GM18526 (cell line): ENCODE results near the gene EIF4A3.

Experiments
- POLR2A ChIP-seq: IDR thresholded peaks from 3 replicates; pipeline ENCODE4 v1.6.1; 2011; ENCODE audit not compliant: insufficient read length; ENCODE audit errors: extremely low read depth

Gene EIF4A3

DNA sequence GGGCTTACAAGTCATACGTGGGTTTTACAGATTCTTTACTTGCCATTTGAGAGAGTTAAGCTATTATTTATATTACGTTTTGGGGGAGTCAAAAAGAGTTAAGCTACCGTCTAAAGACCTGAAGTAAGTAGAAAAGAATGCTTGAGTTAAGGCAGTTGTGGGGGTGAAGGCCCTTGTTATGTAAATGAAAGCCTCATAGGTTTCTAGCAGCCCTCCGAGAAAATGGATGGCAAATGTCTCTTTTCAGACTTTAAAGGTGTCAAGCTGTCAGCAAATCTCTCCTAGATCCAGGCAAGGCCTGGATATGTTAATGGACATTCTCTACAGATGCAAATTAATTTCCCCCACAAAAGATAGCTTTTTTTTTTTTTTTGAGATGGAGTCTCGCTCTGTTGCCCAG lies 7.2 kb upstream of the EIF4A3 start:
- no peak for TF ChIP-seq POLR2A

DNA sequence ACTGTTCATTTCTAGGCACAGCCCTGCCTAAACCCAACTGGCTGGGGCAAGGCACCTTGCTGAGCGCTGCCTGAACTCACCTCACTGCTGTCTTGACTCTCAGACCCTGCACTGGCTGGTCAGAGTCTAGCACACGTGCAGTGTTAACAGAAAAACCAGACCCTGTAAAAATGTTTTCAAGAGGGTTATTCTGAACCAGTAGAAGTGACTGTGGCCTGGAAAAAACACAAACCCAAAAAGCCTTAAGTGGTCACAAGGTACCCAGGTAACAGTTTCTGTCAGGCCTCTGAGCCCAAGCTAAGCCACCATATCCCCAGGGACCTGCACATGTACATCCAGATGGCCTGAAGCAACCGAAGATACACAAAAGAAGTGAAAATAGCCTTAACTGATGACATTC lies 6.1 kb upstream of the EIF4A3 start:
- TF ChIP-seq POLR2A, result no peak

DNA sequence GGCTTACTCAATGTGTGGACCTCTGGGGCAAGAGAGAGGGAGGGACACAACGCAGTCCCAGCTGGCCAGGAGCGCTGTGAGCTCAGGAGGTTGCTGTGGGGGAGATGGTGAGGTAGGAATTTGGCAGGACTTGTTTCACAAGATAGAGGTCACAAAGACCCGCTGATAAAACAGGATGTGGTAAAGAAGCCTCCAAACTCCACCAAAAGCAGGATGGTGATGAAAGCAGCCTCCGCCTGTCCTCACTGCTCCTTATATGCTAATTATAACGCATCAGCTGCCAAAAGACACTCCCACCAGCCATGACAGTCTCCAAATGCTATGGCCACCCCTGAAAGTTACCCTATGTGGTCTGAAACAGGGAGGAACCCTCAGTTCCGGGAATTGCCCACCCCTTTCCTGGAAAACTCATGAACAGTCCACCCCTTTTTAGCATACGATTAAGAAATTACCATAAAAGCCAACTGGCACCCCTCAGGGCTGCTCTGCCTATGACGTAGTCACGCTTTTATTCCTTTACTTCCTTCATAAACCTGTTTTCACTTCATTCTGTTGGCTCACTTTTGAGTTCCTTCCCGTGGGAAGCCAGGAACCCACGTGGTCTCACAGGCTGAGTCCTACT lies 5.3 kb upstream of the EIF4A3 start:
- no peak for TF ChIP-seq POLR2A

DNA sequence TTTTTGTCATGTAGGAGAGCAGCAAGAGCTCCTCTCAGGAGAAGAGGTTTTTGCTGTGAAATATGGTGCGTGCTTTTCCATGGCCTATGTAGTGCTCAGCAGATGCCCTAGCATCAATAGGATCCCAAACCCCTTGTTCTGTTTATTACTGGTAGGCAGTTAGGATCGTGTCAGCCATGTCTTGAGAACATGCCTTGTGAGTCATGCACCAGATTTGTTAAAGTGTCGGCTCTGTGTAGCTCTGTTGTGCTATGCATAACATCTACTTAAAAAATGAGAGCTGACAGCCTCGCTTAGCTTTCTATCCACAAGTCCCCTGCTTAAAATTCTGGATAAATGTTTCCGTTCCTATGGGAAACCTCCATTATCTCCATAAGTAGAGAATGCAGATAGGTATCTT lies 4.4 kb upstream of the EIF4A3 start:
- no peak for TF ChIP-seq POLR2A

DNA sequence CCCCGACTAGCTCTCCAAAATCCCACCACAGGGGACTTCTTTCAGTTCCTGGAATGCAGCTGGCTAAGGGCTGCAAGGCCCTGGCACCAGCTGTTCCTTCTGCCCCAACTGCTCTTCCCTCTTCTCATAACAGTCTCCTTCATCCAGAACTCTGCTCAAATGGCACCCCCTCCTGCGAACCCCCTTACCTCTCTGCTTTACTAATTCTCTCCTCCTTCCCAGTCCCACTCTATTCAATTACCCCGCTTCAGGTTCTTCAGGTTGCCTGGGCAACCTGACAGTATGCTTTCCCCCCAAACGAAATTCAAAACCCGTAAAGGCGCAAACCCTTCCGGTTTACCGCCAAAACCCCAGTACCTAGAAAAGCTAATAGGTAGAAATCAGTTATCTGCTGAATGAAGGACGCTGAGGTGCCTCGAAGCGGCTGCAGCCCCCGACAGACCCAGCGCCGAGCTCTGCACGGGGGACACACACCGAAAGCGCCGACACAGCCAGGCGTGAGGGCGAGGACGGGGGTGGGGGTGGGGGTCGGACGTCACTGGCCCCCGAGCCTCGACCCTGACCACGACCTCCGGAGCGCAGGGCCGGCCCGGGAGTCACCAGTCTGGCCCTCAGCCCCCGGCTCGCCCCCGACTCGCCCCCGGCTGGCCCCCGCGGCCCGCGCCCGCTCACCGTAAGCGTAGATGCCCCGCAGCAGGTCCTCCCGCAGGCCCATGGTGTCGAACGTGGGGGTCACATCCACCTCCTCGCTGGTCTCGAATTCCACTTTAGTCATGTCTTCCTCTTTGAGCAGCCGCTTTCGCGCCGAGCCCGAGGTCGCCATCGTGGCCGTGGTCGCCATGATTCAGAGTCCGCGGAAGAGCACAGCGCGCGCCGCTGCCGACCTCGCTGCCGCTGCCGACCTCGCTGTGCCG lies 550 bp downstream of the EIF4A3 start:
- TF ChIP-seq POLR2A, result no peak

DNA sequence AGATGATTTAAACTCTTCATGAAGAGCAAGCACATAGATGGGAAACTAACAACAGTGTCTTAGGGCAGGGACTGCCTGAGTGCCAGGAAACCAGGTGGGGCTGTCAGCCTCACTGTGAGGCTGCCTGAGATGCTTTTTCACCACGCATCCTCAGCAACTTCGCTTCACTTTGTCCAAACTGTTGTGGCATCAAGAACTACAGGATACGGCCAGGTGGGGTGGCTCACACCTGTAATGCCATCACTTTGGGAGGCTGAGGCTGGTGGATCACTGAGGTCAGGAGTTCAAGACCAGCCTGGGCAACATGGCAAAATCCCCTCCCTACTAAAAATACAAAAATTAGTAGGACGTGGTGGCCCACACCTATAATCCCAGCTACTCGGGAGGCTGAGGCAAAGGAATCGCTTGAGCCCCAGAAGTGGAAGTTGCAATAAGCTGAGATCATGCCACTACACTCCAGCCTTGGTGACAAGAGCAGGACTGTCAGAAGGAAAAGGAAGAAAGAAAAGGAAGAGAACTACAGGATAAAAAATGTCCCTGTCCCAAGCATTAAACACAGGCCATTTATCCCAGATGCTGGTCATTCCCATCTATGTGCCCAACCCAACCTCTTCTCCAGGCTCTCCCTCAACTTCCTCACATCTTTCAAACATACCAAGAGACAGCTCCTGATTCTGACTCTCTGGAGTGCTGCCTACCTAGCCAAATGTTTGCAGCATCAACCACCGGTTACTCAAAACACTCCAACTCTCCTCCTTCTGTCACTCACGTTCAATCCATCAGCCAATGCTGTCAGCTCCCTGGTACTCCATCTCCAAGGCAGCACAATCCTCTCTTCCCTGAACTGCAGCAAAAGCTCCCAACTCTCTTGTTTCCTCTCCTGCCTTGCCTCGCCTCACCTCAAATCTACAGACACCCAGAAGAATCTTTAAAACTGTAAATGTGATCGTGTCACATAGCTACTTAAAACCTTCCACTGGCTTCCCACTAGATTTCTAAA lies 1.6 kb downstream of the EIF4A3 start:
- TF ChIP-seq POLR2A, result no peak

DNA sequence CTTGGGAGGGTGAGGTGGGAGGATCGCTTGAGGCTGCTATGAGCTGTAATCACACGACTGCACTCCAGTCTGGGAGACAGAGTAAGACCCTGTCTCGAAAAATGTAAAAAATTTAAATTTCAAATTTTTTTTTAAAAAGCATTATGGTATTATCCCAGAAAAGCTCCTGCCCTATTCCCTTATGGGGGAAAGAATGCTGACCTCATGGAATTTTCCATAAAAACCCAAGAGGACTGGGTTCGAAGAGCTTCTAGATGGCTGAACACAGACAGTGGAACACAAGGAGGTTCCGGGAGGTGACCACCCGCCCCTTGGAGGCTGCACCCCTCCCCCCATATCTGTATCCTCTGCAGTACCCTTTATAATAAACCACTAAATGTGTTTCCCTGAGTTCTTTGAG lies 4.0 kb downstream of the EIF4A3 start:
- TF ChIP-seq POLR2A, result no peak

DNA sequence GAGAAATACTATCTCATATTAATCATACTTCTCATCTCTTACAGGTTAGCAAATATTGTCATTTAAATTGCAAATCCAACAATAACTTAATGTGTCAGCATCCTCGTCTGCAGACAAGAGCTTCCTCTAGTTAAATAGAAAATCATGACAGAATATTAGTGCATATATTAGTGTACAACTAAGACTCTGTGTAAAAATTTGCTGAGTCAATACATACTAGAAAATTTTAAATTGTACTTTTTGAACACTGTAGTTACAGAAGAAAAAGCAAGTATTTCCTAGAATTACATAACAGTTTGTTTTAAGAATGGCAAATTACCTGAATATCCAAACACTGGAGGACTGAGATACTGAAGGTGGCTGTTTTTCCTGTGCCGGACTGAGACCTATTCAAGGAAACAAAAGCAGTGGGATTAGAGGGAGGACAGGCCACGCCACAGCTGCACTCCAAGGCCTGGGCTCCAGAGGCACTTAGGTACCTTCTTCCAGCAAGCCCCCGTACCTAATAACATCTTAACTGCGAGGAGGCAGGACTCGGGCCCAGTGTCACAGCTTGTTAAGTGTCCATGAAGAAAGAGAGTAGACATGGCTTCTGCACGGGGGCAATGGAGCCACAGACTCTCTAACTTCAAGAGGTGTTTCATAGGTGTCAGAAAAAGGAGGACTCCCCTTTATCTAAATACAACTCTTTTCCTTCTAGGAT lies 5.3 kb downstream of the EIF4A3 start:
- TF ChIP-seq POLR2A, result no peak

DNA sequence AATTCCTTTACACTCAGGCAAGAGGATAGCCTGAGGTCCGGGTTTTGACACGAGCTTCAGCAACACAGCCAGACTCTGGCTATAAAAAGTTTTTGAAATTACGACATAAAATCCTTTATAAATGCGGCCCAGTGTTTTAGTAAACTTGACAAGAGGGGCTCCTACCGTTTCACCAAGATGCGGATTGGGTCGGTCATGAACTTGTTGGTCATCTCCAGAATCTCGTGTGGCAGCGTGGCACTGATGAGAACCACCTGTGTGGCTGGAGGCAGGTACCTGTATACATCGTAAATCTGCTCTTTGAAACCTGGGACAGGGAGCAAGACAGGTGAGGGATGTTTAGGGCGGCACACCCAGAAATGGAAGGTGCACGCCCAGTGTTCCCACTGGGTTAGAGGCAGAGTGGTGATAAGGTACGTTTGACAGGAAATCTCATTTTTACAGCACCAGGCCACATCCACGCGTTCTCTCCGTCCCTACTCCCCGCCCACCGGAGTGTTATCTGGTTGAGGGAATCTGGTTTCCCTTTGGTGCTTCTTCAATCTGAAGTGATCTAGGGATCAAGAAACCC lies 8.0 kb downstream of the EIF4A3 start:
- no peak for TF ChIP-seq POLR2A

DNA sequence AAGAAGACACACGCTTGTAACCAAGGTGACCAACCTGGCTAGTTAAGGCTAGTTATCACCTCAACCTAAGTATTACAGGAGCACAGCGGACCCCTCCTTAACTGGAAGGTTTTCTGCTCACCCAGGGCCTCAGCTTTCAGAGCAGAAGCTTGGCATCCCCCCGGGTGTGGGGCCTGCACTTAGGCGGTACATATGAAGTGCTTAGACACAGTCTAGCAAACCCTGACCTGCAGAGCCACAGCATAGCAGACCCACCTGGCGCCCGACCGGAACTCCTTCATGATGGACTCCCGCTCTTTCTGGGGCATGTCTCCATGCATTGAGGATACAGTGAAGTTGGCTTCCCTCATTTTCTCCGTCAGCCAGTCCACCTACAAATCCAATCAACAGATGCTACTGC lies 9.8 kb downstream of the EIF4A3 start:
- TF ChIP-seq POLR2A, result no peak

DNA sequence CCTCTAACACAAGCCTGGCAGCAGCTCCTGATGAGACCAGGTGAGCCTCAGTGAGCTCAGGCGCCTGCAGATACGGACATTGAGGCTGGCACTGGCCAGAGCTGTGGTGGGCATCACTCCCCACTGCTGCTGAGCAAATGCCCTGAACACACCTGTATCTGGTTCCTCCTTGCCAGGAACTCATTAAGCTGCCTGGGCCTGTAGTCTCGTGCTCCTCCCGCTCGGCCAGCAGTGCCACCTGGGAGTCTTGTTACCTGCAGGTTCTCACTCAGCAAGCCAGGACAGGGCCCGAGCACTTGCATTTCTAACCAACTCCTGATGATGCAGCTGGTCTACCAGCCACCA lies 13.3 kb downstream of the EIF4A3 start:
- TF ChIP-seq POLR2A, result no peak

DNA sequence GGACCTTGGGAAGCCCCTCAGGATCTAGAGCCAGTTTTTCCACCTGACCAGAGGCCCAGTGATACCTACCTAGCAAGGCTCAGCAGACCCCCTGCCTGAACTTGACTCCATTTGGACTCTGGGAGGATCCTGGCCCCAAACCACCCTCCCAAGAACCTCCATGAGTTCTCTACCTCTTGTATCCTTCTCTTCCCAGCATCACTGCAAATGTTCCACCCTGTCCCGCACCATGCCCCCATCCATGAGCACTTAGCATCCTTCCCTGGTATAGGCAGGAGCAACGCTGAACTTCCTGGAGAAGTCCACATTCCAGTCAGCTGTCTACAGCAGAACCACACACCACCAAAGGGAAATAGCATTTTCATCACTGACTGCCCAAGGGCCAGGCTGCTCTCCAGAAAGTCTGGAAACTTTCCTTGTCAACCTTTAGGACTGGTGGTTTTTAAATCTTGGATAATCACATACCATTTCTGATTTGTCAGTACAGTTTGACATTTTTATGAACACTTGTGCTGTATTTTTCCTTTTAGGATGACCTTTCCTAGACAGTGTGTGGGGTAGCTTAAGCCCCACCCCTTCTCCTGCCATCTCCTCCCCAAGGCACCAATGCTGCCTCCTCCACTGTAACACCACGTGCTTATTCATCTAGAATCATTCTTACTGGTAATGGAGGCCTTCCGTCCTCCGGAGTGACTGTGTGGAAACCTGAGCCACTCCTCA lies 13.9 kb downstream of the EIF4A3 start:
- TF ChIP-seq POLR2A, result no peak

DNA sequence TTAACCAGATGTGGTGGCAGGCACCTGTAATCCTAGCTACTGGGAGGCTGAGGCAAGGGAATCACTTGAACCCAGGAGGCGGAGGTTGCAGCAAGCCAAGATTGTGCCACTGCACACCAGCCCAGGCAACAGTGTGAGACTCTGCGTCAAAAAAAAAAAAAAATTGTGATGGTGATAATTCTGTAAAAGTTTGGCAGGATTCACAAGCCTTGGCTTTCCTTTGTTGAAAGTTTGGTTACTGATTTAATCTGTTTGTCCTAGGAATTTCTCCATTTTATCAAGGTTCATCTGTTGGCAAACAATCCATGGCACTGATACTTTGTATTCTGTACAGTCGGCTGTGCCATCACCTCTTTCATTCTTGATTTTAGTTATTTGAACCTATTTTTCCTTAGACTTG lies 15.9 kb downstream of the EIF4A3 start:
- TF ChIP-seq POLR2A, result no peak

DNA sequence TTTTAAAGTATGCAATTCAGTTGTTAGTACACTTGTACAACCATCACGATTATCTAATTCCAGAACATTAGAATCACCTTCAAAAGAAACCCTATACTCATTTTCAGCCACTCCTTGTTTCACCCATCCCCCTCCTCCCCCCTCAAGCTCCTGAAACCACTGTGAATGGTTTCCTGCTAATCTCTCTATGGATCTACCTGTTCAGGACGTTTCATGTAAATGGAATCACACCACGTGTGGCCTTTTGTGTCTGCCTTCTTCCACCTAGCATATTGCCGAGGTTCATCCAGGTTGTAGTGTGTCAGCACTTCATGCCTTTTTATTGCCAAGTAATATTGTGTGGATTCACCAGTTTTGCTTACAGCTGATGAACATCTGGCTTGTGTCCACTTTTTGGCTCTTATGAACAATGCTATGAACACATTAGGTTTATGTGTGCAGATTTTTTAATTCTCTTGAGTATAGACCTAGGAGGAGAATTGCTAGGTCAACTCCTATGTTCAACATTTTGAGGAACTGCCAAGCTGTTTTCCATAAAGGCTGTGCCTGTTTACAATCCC lies 17.8 kb downstream of the EIF4A3 start:
- TF ChIP-seq POLR2A, result no peak
